HepG2 (cell line): ENCODE data around the gene ZMIZ1. TPM values are rescaled to one million over a fixed set of nuclear protein-coding genes. Genes with fewer than 3 reads are reported as not detected.

Experiments
- ARHGAP35 ChIP-seq: sonication (generic); formaldehyde crosslinking; IDR thresholded peaks from 2 replicates; pipeline ENCODE4 v1.9.0; 2022; ENCODE audit warnings: mild to moderate bottlenecking, inconsistent platforms, moderate library complexity, missing genetic modification reagents, borderline replicate concordance
- ATAD3A ChIP-seq: sonication (generic); formaldehyde crosslinking; IDR thresholded peaks from 2 replicates; pipeline ENCODE4 v1.4.0; 2020; ENCODE audit warnings: missing genetic modification reagents
- BRCA1 ChIP-seq: sonication (generic); formaldehyde crosslinking; IDR thresholded peaks from 2 replicates; pipeline ENCODE4 v1.4.0; 2020; ENCODE audit warnings: missing genetic modification reagents
- EP300 ChIP-seq, 3 experiments: sonication (generic) in 1 of 3; formaldehyde crosslinking in 1 of 3; IDR thresholded peaks; 2 replicates each; pipeline versions ENCODE4 v1.5.1 to v1.6.1; 2011 to 2020; ENCODE audit warnings: low read depth in 2 of 3, low read length in 2 of 3, borderline replicate concordance in 1 of 3, improper control_type of control experiment in 1 of 3, mild to moderate bottlenecking in 1 of 3, missing genetic modification reagents in 1 of 3, moderate library complexity in 1 of 3
- ETV6 ChIP-seq: sonication (generic); formaldehyde crosslinking; conservative IDR thresholded peaks from 2 replicates; pipeline ENCODE4 v1.4.0; 2020; ENCODE audit warnings: missing genetic modification reagents
- KDM3A ChIP-seq: IDR thresholded peaks from 2 replicates; pipeline ENCODE4 v1.6.1; 2018; ENCODE audit warnings: low read depth, missing compliant biosample characterization
- NCOA1 ChIP-seq: sonication (generic); formaldehyde crosslinking; IDR thresholded peaks from 2 replicates; pipeline ENCODE4 v1.9.0; 2021; ENCODE audit warnings: missing genetic modification reagents
- PTBP1 ChIP-seq: fragments of 200-400 bp; formaldehyde crosslinking; IDR thresholded peaks from 2 replicates; pipeline ENCODE4 v1.6.1; 2018; ENCODE audit warnings: low read length, low read depth; ENCODE audit not compliant: poor library complexity, severe bottlenecking
- RNF2 ChIP-seq: fragments of 450-650 bp; conservative IDR thresholded peaks from 2 replicates; pipeline ENCODE4 v1.6.1; 2016; ENCODE audit warnings: low read depth
- RXRB ChIP-seq: IDR thresholded peaks from 2 replicates; pipeline ENCODE4 v1.6.1; 2016; ENCODE audit warnings: borderline replicate concordance, missing genetic modification reagents, missing compliant biosample characterization
- SOX13 ChIP-seq, 3 experiments: fragments of 450-650 bp in 1 of 3; sonication (generic) in 1 of 3; formaldehyde crosslinking in 1 of 3; IDR thresholded peaks in 2 of 3; conservative IDR thresholded peaks in 1 of 3; 2 replicates each; pipeline versions ENCODE4 v1.5.0 to v1.6.1; 2016 to 2020; ENCODE audit warnings: antibody characterized with exemption in 1 of 3, mild to moderate bottlenecking in 1 of 3, missing compliant biosample characterization in 1 of 3, missing genetic modification reagents in 1 of 3, moderate library complexity in 1 of 3
- ZNF326 ChIP-seq: sonication (generic); formaldehyde crosslinking; IDR thresholded peaks from 2 replicates; pipeline ENCODE4 v1.4.0; 2020; ENCODE audit warnings: missing genetic modification reagents, borderline replicate concordance
- ZNF362 ChIP-seq: sonication (generic); formaldehyde crosslinking; IDR thresholded peaks from 2 replicates; pipeline ENCODE4 v1.4.0; 2020; ENCODE audit warnings: missing genetic modification reagents, mild to moderate bottlenecking, borderline replicate concordance
- ZNF441 ChIP-seq: sonication (generic); formaldehyde crosslinking; IDR thresholded peaks from 2 replicates; pipeline ENCODE4 v1.7.0; 2021; ENCODE audit warnings: missing genetic modification reagents, borderline replicate concordance
- ZNF501 ChIP-seq: sonication (generic); formaldehyde crosslinking; IDR thresholded peaks from 2 replicates; pipeline ENCODE4 v1.5.1; 2020; ENCODE audit warnings: mild to moderate bottlenecking, moderate library complexity, missing genetic modification reagents
- ZNF644 ChIP-seq: IDR thresholded peaks from 2 replicates; pipeline ENCODE4 v1.6.1; 2016; ENCODE audit warnings: low read depth
- ZNF747 ChIP-seq: sonication (generic); formaldehyde crosslinking; IDR thresholded peaks from 2 replicates; pipeline ENCODE4 v1.8.1; 2023; ENCODE audit warnings: missing genetic modification reagents, mild to moderate bottlenecking, borderline replicate concordance
- ZNF790 ChIP-seq: sonication (generic); formaldehyde crosslinking; IDR thresholded peaks from 2 replicates; pipeline ENCODE4 v1.8.0; 2022; ENCODE audit warnings: missing genetic modification reagents, mild to moderate bottlenecking, borderline replicate concordance
- polyA plus RNA-seq, 8 experiments: library from polyadenylated mRNA; depleted of rRNA in 3 of 8; stranded (reverse) in 7 of 8; unstranded in 1 of 8; fragments of >200 nt; fragmentation: Illumina TruSeq in 4 of 8; extraction: Trizol in 4 of 8; gene quantifications; 2 replicates each; pipeline versions ENCODE4 v1.2.1 to v1.2.3, GENCODE V29; 2011 to 2016; ENCODE audit warnings: low read depth in 4 of 8, missing spikeins in 1 of 8, mixed read lengths in 1 of 8; ENCODE audit not compliant: insufficient read depth in 1 of 8
- total RNA-seq, 5 experiments: library from RNA; depleted of rRNA; stranded (reverse); fragments of >200 nt; fragmentation: Illumina TruSeq; extraction: Trizol; gene quantifications; 2 replicates each; pipeline ENCODE4 v1.2.3, GENCODE V29; 2016; ENCODE audit warnings: low read depth in 1 of 5
- TF ChIP-seq, protein P1 (sequence below): sonication (generic); formaldehyde crosslinking; IDR thresholded peaks from 2 replicates; pipeline ENCODE4 v1.4.0; 2020; ENCODE audit warnings: missing genetic modification reagents
- TF ChIP-seq, protein P2 (sequence below): IDR thresholded peaks from 2 replicates; pipeline ENCODE4 v1.4.0; 2020; ENCODE audit warnings: mild to moderate bottlenecking, missing genetic modification reagents
- TF ChIP-seq, protein P3 (sequence below): sonication (generic); formaldehyde crosslinking; IDR thresholded peaks from 2 replicates; pipeline ENCODE4 v1.4.0; 2020; ENCODE audit warnings: missing genetic modification reagents

The ZMIZ1 gene
- total and polyA plus RNA-seq, 2 of the 13 experiments (the other 11 are each of a cell fraction or from before 2014, with no cell fraction given), result 5.3 to 10.2 TPM

GRCh38 chr10:79127151-79127961 is 58.6 kb downstream of the ZMIZ1 start (continued):
- TF ChIP-seq ARHGAP35 (no peak), ETV6 (CRISPR knock-in tag) (no peak), KDM3A (CRISPR knock-in tag) (no peak), RXRB (CRISPR knock-in tag) (peak; percentile 79; the same call in 1 of the 2 replicates), BRCA1 (CRISPR knock-in tag) (no peak), ZNF501 (CRISPR knock-in tag) (0 out of 2 replicates have a peak, but pooled peaks have one; percentile 22), ZNF441 (CRISPR knock-in tag) (no peak), EP300 (IDR thresholded peaks at IDR 0.05; ENCODE audit: low read depth in 2 of 2, low read length in 2 of 2) (peak in 1 of 2 experiments; percentile 71; a peak in 2 of 4 replicates), EP300 (CRISPR knock-in tag; IDR thresholded peaks at IDR 0.05; ENCODE audit: borderline replicate concordance) (no peak), ZNF644 (CRISPR knock-in tag) (peak; percentile 72; the same call in 1 of the 2 replicates), NCOA1 (CRISPR knock-in tag) (no peak), ATAD3A (CRISPR knock-in tag) (no peak), RNF2 (no peak), ZNF362 (CRISPR knock-in tag) (no peak), ZNF747 (CRISPR knock-in tag) (no peak), SOX13 (IDR thresholded peaks at IDR 0.05) (peak; percentile 22; the same call in 1 of the 2 replicates), SOX13 (CRISPR knock-in tag; conservative IDR thresholded peaks at IDR 0.05 in 1 of 2, IDR thresholded peaks at IDR 0.05 in 1 of 2) (peak in 1 of 2 experiments; percentile 64; a peak in 2 of 4 replicates), ZNF326 (no peak), ZNF790 (CRISPR knock-in tag) (0 out of 2 replicates have a peak, but pooled peaks have one; percentile 53), PTBP1 (no peak)
- TF ChIP-seq, protein P1, sequence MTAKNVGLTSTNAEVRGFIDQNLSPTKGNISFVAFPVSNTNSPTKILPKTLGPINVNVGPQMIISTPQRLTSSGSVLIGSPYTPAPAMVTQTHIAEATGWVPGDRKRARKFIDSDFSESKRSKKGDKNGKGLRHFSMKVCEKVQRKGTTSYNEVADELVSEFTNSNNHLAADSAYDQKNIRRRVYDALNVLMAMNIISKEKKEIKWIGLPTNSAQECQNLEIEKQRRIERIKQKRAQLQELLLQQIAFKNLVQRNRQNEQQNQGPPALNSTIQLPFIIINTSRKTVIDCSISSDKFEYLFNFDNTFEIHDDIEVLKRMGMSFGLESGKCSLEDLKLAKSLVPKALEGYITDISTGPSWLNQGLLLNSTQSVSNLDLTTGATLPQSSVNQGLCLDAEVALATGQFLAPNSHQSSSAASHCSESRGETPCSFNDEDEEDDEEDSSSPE (CRISPR knock-in tag), result peak; percentile 36; the same call in 1 of the 2 replicates
- TF ChIP-seq, protein P2, sequence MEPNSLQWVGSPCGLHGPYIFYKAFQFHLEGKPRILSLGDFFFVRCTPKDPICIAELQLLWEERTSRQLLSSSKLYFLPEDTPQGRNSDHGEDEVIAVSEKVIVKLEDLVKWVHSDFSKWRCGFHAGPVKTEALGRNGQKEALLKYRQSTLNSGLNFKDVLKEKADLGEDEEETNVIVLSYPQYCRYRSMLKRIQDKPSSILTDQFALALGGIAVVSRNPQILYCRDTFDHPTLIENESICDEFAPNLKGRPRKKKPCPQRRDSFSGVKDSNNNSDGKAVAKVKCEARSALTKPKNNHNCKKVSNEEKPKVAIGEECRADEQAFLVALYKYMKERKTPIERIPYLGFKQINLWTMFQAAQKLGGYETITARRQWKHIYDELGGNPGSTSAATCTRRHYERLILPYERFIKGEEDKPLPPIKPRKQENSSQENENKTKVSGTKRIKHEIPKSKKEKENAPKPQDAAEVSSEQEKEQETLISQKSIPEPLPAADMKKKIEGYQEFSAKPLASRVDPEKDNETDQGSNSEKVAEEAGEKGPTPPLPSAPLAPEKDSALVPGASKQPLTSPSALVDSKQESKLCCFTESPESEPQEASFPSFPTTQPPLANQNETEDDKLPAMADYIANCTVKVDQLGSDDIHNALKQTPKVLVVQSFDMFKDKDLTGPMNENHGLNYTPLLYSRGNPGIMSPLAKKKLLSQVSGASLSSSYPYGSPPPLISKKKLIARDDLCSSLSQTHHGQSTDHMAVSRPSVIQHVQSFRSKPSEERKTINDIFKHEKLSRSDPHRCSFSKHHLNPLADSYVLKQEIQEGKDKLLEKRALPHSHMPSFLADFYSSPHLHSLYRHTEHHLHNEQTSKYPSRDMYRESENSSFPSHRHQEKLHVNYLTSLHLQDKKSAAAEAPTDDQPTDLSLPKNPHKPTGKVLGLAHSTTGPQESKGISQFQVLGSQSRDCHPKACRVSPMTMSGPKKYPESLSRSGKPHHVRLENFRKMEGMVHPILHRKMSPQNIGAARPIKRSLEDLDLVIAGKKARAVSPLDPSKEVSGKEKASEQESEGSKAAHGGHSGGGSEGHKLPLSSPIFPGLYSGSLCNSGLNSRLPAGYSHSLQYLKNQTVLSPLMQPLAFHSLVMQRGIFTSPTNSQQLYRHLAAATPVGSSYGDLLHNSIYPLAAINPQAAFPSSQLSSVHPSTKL, result peak; percentile 74
- TF ChIP-seq, protein P3, sequence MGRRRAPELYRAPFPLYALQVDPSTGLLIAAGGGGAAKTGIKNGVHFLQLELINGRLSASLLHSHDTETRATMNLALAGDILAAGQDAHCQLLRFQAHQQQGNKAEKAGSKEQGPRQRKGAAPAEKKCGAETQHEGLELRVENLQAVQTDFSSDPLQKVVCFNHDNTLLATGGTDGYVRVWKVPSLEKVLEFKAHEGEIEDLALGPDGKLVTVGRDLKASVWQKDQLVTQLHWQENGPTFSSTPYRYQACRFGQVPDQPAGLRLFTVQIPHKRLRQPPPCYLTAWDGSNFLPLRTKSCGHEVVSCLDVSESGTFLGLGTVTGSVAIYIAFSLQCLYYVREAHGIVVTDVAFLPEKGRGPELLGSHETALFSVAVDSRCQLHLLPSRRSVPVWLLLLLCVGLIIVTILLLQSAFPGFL (CRISPR knock-in tag), result no peak
